ENCODE measurements around the gene IRF4.

IRF4 gene

GRCh38 chr6:445571-446417 lies 54.2 kb downstream of the IRF4 start:
- H3K9me3 ChIP-seq (ENCODE audit: insufficient read depth, low read length), result peaks cover 23% of the 10 kb centered on the region; the same call in 1 of the 2 replicates
- no peak overlapping the region for H3K4me3 ChIP-seq (ENCODE audit: insufficient read length, low read depth)
- no peak for TF ChIP-seq YY1 (IDR thresholded peaks at IDR 0.05; ENCODE audit: insufficient read depth, insufficient read length)
- TF ChIP-seq SUZ12 (IDR thresholded peaks at IDR 0.05; ENCODE audit: extremely low read depth, insufficient read depth, insufficient read length), result no peak
- TF ChIP-seq ZNF274 (IDR thresholded peaks at IDR 0.05; ENCODE audit: low read depth, low read length), result no peak
- no peaks in the 10 kb centered on the region for H3K27me3 ChIP-seq (ENCODE audit: insufficient read depth, insufficient read length)
- no peaks in the 10 kb centered on the region for H3K4me1 ChIP-seq (ENCODE audit: insufficient read depth, insufficient read length)
- no peak for DNase-seq (ENCODE audit: low read depth, low spot score)
- H3K9ac ChIP-seq (ENCODE audit: insufficient read length, low read depth), result no peak overlapping the region
- no peaks in the 10 kb centered on the region for H3K36me3 ChIP-seq (ENCODE audit: insufficient read depth, insufficient read length, low read length)

GRCh38 chr6:446418-447366 lies 55.1 kb downstream of the IRF4 start:
- H3K27me3 ChIP-seq (ENCODE audit: insufficient read depth, insufficient read length), result no peaks in the 10 kb centered on the region
- TF ChIP-seq SUZ12 (IDR thresholded peaks at IDR 0.05; ENCODE audit: extremely low read depth, insufficient read depth, insufficient read length), result no peak
- no peak for TF ChIP-seq YY1 (IDR thresholded peaks at IDR 0.05; ENCODE audit: insufficient read depth, insufficient read length)
- TF ChIP-seq ZNF274 (IDR thresholded peaks at IDR 0.05; ENCODE audit: low read depth, low read length), result no peak
- H3K36me3 ChIP-seq (ENCODE audit: insufficient read depth, insufficient read length, low read length), result no peaks in the 10 kb centered on the region
- H3K4me3 ChIP-seq (ENCODE audit: insufficient read length, low read depth), result no peak overlapping the region
- no peaks in the 10 kb centered on the region for H3K4me1 ChIP-seq (ENCODE audit: insufficient read depth, insufficient read length)
- H3K9ac ChIP-seq (ENCODE audit: insufficient read length, low read depth), result no peak overlapping the region
- no peak for DNase-seq (ENCODE audit: low read depth, low spot score)
- H3K9me3 ChIP-seq (ENCODE audit: insufficient read depth, low read length), result peaks cover 23% of the 10 kb centered on the region; the same call in 1 of the 2 replicates

- Histone ChIP-seq H3K27me3 (ENCODE audit: insufficient read depth, insufficient read length) (no peaks in the 10 kb centered on the region), H3K4me1 (ENCODE audit: insufficient read depth, insufficient read length) (no peaks in the 10 kb centered on the region), H3K36me3 (ENCODE audit: insufficient read depth, insufficient read length, low read length) (no peaks in the 10 kb centered on the region), H3K4me3 (ENCODE audit: insufficient read length, low read depth) (no peak overlapping the region), H3K9me3 (ENCODE audit: insufficient read depth, low read length) (peaks cover 23% of the 10 kb centered on the region; the same call in 1 of the 2 replicates), H3K9ac (ENCODE audit: insufficient read length, low read depth) (no peak overlapping the region)
- TF ChIP-seq SUZ12 (IDR thresholded peaks at IDR 0.05; ENCODE audit: extremely low read depth, insufficient read depth, insufficient read length), result no peak
- TF ChIP-seq ZNF274 (IDR thresholded peaks at IDR 0.05; ENCODE audit: low read depth, low read length), result no peak
- TF ChIP-seq YY1 (IDR thresholded peaks at IDR 0.05; ENCODE audit: insufficient read depth, insufficient read length), result no peak
- DNase-seq (ENCODE audit: low read depth, low spot score), result no peak
Observed at GRCh38 chr6:447381-448165, 56.0 kb downstream of the IRF4 start.

- H3K36me3 ChIP-seq (ENCODE audit: insufficient read depth, insufficient read length, low read length), result no peaks in the 10 kb centered on the region
- no peak overlapping the region for H3K4me3 ChIP-seq (ENCODE audit: insufficient read length, low read depth)
- peaks cover 23% of the 10 kb centered on the region; the same call in 1 of the 2 replicates for H3K9me3 ChIP-seq (ENCODE audit: insufficient read depth, low read length)
- no peak for TF ChIP-seq SUZ12 (IDR thresholded peaks at IDR 0.05; ENCODE audit: extremely low read depth, insufficient read depth, insufficient read length)
- no peak for TF ChIP-seq ZNF274 (IDR thresholded peaks at IDR 0.05; ENCODE audit: low read depth, low read length)
- TF ChIP-seq YY1 (IDR thresholded peaks at IDR 0.05; ENCODE audit: insufficient read depth, insufficient read length), result no peak
- DNase-seq (ENCODE audit: low read depth, low spot score), result no peak
- no peak overlapping the region for H3K9ac ChIP-seq (ENCODE audit: insufficient read length, low read depth)
- H3K4me1 ChIP-seq (ENCODE audit: insufficient read depth, insufficient read length), result peaks cover 4% of the 10 kb centered on the region
- no peaks in the 10 kb centered on the region for H3K27me3 ChIP-seq (ENCODE audit: insufficient read depth, insufficient read length)
Observed at GRCh38 chr6:448296-449056, 56.9 kb downstream of the IRF4 start.

- DNase-seq (ENCODE audit: low read depth, low spot score), result no peak
- Histone ChIP-seq H3K4me1 (ENCODE audit: insufficient read depth, insufficient read length) (peaks cover 4% of the 10 kb centered on the region), H3K4me3 (ENCODE audit: insufficient read length, low read depth) (no peak overlapping the region), H3K9me3 (ENCODE audit: insufficient read depth, low read length) (peaks cover 23% of the 10 kb centered on the region; the same call in 1 of the 2 replicates), H3K27me3 (ENCODE audit: insufficient read depth, insufficient read length) (no peaks in the 10 kb centered on the region), H3K36me3 (ENCODE audit: insufficient read depth, insufficient read length, low read length) (no peaks in the 10 kb centered on the region), H3K9ac (ENCODE audit: insufficient read length, low read depth) (no peak overlapping the region)
- TF ChIP-seq YY1 (IDR thresholded peaks at IDR 0.05; ENCODE audit: insufficient read depth, insufficient read length) (no peak), SUZ12 (IDR thresholded peaks at IDR 0.05; ENCODE audit: extremely low read depth, insufficient read depth, insufficient read length) (no peak), ZNF274 (IDR thresholded peaks at IDR 0.05; ENCODE audit: low read depth, low read length) (no peak)
Observed at GRCh38 chr6:449057-449430, 57.5 kb downstream of the IRF4 start.
